GM19238 (cell line): Measurements from ENCODE around the gene KIF9.
"Not testable (repeated sequence)": the region's sequence is repeated elsewhere in the genome, so short reads cannot be mapped to it uniquely, and the experiment has no call there.

ENCODE experiments used
- DNase-seq: peaks from one replicate; pipeline ENCODE4 v3.0.0; 2011; ENCODE audit warnings: low spot score; ENCODE audit not compliant: insufficient read length

KIF9 gene

DNA sequence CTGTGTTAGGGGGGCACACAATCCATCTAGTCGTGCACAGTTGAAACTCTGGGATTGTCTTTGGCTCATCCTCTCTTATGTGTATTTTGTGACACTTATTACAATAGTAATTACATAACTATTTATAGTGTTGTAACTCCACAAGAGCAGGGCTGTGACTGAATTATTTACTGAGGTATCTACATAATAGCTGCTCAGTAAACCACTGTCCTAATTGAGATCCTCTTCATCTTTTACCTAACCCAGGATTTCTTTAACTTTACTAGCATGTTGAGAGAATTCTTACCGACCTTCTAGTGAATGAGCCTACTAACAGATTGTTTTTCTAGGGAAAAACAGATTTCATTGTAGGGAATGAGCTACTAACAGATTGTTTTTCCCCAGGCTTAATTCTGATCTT, 11.2 kb upstream of the KIF9 start:
- DNase-seq: no peak

DNA sequence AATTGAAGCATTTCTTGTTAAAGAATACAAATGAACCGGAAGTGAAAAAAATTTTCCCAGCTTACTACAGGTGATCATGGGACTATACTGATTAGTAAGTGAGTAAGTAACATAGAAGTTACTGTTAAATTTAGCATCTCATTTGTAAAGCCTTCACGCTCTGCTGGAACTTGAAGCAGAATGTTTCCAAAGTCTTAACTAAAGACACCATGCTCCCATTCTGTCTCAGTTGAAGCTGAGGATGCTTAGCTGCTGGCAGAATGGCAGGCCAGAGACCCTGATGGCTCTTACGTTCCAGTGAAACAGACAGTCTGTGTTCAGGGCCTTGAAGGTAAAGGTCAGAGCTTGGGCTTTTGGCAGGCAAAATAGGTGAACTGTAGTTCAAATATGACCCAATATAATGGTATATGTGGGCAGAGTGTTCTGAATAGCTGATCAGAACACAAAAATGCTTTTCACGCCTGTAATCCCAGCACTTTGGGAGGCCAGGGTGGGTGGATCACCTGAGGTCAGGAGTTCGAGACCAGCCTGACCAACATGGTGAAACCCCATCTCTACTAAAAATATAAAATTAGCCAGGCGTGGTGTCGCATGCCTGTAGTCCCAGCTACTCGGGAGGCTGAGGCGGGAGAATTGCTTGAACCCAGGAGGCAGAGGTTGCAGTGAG, 9.3 kb upstream of the KIF9 start:
- DNase-seq: peak; percentile 7

DNA sequence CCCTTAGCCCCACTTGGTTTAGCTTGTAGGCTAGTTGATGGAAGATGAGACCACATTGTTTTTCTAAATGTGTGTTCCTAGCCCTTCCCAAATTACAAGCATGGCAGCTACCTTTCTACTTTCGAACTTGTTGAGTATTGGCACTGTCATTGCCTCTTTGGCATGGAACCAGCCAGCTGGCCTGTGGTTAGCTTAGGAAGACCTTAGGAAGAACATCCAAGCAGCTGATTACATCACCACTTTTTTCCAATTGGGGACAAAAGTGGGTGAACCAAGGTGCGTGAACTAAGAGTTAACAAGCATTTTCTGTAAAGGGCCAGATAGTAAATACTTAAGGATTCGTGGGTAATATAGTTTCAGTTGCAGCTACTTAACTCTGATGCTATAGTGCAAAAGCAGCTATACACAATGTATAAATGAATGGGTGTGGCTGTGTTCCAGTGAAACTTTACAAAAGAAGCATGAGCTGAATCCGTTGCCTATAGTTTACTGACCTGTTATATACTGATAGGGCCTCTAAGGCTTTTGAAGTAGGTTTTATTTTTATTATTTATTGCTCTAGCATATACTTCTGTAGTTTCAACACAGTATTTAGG, 8.7 kb upstream of the KIF9 start:
- no peak for DNase-seq

DNA sequence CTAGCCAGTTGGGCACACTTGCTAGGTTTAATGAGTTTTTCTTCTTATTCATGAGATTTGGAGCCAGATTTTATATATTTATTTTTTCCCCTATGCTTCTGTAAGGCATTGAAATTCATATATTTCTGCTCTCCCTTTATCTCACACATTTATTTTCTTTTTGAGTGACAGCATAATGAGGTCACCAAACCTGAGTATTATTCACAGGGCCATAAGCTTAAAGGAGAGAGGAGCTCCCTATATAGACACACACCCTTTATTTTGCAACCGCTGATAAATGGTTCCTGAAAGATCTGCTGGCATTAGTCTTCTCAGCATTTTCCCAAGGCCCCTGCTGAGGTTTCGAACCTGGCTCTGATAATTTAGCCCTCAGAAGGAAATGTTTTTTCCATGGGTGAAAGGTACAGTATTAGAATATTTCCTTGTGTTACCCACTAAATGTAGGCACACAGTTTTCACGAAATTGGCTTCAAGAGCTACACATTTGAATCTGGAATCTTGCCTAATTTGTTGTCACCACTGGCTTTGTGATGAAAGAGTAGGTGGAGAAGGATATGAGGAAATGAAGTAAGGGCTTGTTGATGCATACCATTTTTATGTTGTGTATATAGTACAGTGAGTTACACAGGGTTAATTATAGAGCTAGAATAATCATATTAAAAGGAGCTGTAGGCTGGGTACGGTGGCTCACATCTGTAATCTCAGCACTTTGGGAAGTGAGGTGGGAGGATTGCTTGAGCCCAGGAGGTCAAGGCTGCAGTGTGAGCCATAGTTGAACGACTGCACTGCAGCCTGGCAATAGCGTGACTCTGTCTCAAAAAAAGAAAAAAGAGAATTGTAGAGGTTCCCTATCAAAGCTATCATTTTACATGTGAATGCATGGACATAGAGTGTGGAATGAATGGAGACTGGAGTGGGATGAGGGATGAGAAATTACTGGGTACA, 6.6 kb upstream of the KIF9 start:
- no peak for DNase-seq

- DNase-seq: no peak
These were observed 1.2 kb upstream of the KIF9 start for GRCh38 chr3:47283591-47284364.

DNA sequence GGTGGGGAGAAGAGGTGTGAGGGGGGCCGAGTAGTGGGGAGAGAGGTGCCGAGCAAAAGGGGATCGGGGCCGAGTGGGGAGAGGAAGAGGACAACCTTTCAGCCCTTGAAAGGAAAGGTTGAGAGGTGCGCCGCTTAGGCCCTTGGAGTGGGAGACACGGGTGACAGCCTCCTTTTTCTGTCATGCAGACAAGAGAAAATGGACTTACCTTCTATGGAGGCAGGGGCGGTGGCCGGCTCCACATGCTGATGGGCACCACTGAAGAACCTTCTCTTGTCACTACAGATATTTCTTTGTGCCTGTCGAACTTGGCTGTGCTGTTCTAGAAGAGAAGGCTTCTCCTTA, 566 bp upstream of the KIF9 start:
- DNase-seq: no peak

GRCh38 chr3:47280519-47280918, 2.1 kb downstream of the KIF9 start:
- DNase-seq: no peak

GRCh38 chr3:47276558-47276957, 6.0 kb downstream of the KIF9 start:
- no peak for DNase-seq

- no peak for DNase-seq
These were observed 7.9 kb downstream of the KIF9 start for GRCh38 chr3:47274652-47275051.

DNA sequence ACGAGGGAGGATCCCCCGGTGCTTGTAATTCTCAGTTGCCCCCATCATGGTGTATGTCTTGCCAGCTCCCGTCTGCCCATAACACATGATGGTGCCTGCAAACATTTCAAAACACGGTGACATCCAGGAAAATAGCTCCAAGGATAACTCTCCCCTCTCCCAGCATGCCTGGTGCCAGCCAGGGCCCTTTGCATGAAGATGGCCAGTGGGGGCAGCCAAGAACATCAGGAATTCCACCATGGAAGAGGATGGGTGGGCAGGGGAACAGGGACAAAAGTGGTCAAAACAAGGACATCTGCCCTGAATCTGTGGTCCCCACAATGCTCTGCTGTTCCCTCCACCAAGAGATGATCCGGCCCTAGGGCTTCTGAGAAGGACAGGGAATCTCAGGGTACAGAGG, 9.0 kb downstream of the KIF9 start:
- no peak for DNase-seq

DNA sequence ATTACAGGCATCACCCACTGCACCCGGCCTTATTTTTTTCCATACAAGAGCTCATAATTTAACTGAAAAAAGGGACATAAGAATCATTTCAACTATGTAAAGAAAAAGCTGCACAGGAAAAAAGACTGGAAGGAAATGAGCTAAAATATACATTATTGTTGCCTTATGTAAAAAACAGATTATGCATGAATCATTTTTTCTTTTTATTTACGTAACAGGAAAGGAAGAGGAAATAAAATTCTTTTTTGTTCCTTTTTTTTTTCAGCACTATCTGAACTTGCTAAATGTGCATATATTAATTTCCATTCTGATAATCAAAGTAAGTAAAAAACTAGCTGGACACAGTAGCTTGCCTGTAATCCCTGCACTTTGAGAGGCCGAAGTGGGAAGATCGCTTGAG, 12.1 kb downstream of the KIF9 start:
- no peak for DNase-seq

DNA sequence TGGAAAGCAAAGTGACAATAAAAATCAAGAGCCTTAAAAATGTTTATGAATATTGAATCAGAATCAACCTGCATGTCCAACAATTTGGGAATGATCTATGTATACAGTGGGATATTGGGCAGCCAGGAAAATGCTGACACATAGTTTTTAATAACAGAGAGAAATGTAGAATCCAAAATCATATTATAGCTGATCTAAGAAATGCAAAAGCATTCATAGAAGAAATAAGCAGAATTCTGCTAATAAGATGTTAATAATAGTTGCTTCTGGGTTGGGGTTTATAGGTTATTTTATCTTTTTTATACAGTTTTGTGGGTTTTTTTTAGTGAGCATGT, 15.1 kb downstream of the KIF9 start:
- no peak for DNase-seq

- DNase-seq: no peak
These were observed 15.7 kb downstream of the KIF9 start for GRCh38 chr3:47266709-47267489.

DNA sequence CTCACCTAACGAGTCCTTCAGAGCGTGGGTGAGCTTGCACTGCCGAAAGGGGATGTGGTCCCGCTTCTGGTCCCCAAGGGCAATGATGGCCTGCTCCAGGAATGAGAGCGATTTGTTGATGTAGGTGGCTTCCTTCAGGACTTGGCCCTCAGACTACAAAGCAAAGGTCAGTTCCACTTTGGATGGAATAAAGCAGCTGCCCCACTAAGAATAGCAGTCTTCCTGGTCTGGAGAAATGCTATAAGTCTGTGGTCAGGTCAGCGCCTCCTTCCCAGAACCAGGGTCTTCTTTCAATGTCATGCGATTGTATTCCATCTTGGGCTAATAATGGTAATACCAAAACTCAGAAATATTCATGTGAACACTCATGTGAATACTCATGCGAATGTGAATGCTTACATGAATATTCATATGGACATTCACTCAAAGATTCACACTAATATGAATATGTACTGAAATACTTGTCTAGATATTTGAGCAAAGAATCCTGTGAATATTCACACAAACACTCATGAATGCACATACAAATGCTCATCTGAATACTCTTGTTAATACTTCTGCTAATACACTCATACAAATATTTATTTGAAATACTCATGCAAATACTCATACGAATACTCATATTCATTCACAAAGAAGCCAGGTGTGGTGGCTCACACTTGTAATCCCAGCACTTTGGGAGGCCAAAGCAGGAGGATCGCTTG, 16.7 kb downstream of the KIF9 start:
- DNase-seq: no peak

- no peak for DNase-seq
These were observed 17.6 kb downstream of the KIF9 start for GRCh38 chr3:47265008-47265407.

DNA sequence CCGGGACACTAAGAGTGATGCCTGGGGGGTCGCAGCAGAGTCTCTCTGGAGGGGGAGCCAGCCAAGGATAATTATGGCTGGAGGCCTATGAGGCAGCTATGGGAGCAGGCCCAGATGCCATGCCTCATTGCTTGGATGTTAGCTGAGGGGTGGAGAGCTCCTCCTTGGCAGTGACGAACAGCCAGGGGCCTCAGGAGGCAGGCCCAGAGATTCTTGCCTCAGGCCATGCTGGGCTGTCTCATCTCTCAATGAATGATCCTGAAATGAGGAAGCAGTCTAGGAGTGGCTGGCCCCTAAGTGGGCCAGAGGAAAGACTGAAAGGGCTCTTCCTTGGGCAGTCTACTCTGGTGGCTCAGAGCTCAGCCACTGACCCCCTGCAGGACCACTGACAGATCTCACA, 21.3 kb downstream of the KIF9 start:
- DNase-seq: no peak

DNA sequence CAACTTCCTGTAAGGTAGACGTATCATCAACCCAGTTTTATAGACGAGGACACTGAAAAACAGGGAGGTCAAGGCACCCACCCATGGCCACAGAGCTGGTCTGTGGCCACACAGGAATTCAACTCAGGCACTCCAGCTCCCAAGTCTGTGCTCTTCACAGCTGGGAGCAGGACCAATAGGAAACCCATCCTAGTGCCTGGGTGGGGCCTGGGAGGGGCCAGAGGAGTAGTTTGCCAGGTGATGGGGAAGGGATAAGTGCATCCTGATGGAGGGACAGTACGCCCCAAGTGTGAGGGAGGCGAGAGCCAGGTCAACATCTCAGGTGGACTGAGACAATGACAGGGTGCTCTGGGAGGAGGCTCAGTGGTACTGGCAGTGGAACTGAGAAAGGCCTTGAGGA, 22.0 kb downstream of the KIF9 start:
- DNase-seq: no peak

DNA sequence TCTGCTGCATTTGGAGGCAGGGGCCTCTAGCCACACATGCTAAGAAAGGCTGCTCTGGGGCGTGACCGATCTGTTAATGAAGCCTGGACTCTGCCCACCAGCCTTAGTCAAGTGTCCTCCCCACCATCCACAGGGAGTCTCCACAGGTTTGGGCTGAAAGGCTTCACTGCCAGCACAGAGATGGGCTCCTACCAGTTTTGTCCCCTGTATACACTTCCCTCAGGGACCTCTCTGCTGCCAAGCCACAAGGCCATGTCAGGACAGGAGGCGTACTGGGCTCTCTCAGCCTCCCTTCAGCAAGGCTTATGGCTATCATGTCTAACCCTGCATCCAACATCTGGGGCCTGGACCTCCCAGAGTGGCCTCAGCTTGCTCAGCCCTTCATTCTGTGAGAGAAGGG, 23.5 kb downstream of the KIF9 start:
- DNase-seq: no peak

GRCh38 chr3:47256331-47256730, 26.3 kb downstream of the KIF9 start:
- not testable (repeated sequence) for DNase-seq

- DNase-seq: no peak
These were observed 30.9 kb downstream of the KIF9 start for GRCh38 chr3:47251689-47252088.
